ENCODE results near the gene KIF1B.
"Not testable (repeated sequence)": the region's sequence is repeated elsewhere in the genome, so short reads cannot be mapped to it uniquely, and the experiment has no call there.

KIF1B gene

DNA sequence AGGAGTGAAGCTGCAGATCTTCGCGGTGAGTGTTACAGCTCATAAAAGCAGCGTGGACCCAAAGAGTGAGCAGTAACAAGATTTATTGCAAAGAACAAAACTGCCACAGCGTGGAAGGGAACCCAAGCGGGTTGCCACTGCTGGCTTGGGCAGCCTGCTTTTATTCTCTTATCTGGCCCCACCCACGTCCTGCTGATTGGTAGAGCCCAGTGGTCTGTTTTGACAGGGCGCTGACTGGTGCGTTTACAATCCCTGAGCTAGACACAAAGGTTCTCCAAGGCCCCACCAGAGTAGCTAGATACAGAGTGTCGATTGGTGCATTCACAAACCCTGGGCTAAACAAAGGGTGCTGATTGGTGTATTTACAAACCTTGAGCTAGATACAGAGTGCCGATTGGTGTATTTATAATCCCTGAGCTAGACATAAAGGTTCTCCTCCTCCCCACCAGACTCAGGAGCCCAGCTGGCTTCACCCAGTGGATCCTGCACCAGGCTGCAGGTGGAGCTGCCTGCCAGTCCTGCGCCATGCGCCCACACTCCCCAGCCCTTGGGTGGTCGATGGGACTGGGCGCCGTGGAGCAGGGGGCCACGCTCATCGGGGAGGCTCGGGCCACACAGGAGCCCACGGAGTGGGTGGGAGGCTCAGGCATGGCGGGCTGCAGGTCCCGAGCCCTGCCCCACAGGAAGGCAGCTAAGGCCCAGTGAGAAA is 215.6 kb downstream of the KIF1B start:
- not testable (repeated sequence) for H3K4me1 ChIP-seq (ENCODE audit: control insufficient read depth, insufficient read depth, low read length, poor library complexity, severe bottlenecking); H3K27ac ChIP-seq (ENCODE audit: low read depth, low read length, severe bottlenecking); H3K4me3 ChIP-seq (ENCODE audit: extremely low read depth, insufficient read depth, low read length, poor library complexity, severe bottlenecking); H3K9me3 ChIP-seq (ENCODE audit: control insufficient read depth, low read length)
- peaks cover 14% of the 10 kb centered on the region for H3K36me3 ChIP-seq (ENCODE audit: control insufficient read depth, insufficient read depth, low read length)
- 96 to 97% methylated on average over 8 to 14 of the region's 21 CpGs for WGBS, 2 experiments (ENCODE audit: insufficient coverage in 2 of 2)

DNA sequence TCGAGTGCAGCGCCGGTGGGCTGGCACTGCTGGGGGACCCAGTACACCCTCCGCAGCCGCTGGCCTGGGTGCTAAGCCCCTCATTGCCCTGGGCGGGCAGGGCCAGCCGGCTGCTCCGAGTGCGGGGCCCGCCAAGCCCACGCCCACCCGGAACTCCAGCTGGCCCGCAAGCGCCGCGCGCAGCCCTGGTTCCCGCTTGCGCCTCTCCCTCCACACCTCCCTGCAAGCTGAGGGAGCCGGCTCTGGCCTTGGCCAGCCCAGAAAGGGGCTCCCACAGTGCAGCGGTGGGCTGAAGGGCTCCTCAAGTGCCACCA is 216.1 kb downstream of the KIF1B start:
- WGBS, 2 experiments (ENCODE audit: insufficient coverage in 2 of 2): 99% methylated on average over 12 of the region's 21 CpGs; no CpG with 5 or more reads in 1 of the 2 experiments
- H3K9me3 ChIP-seq (ENCODE audit: control insufficient read depth, low read length); H3K4me3 ChIP-seq (ENCODE audit: extremely low read depth, insufficient read depth, low read length, poor library complexity, severe bottlenecking); H3K36me3 ChIP-seq (ENCODE audit: control insufficient read depth, insufficient read depth, low read length); H3K4me1 ChIP-seq (ENCODE audit: control insufficient read depth, insufficient read depth, low read length, poor library complexity, severe bottlenecking); H3K27ac ChIP-seq (ENCODE audit: low read depth, low read length, severe bottlenecking): not testable (repeated sequence)

GRCh38 chr1:10428984-10429383 is 218.6 kb downstream of the KIF1B start:
- 77 to 91% methylated on average over 4 of the region's 5 CpGs for WGBS, 2 experiments (ENCODE audit: insufficient coverage in 2 of 2)
- no peak overlapping the region for H3K4me3 ChIP-seq (ENCODE audit: extremely low read depth, insufficient read depth, low read length, poor library complexity, severe bottlenecking)
- H3K36me3 ChIP-seq (ENCODE audit: control insufficient read depth, insufficient read depth, low read length): peaks cover 2% of the 10 kb centered on the region
- H3K9me3 ChIP-seq (ENCODE audit: control insufficient read depth, low read length): no peaks in the 10 kb centered on the region
- H3K27ac ChIP-seq (ENCODE audit: low read depth, low read length, severe bottlenecking): no peak overlapping the region
- peaks cover 5% of the 10 kb centered on the region for H3K4me1 ChIP-seq (ENCODE audit: control insufficient read depth, insufficient read depth, low read length, poor library complexity, severe bottlenecking)

DNA sequence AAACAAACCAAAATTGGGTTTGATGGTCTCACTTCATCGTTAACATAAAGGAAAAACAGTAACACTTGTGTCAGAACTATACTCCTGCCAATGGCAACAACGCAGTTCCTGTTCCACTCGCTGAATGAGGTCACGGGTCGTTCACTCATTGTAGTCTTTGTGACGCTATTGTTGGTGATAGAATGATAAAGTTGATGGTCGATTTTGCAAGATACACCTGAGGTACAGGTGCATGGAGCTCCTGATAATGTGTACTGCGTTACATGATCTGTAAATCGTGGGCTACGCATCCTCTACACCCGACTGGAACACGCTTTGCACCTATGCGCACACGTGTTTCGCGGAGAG is 219.5 kb downstream of the KIF1B start:
- no peaks in the 10 kb centered on the region for H3K9me3 ChIP-seq (ENCODE audit: control insufficient read depth, low read length)
- H3K4me1 ChIP-seq (ENCODE audit: control insufficient read depth, insufficient read depth, low read length, poor library complexity, severe bottlenecking): peaks cover 5% of the 10 kb centered on the region
- H3K36me3 ChIP-seq (ENCODE audit: control insufficient read depth, insufficient read depth, low read length): no peaks in the 10 kb centered on the region
- H3K27ac ChIP-seq (ENCODE audit: low read depth, low read length, severe bottlenecking): no peak overlapping the region
- H3K4me3 ChIP-seq (ENCODE audit: extremely low read depth, insufficient read depth, low read length, poor library complexity, severe bottlenecking): peak overlapping the region; percentile 63
- WGBS, 2 experiments (ENCODE audit: insufficient coverage in 2 of 2): 49 to 51% methylated on average over 15 of the region's 16 CpGs

- no peaks in the 10 kb centered on the region for H3K36me3 ChIP-seq (ENCODE audit: control insufficient read depth, insufficient read depth, low read length)
- H3K4me1 ChIP-seq (ENCODE audit: control insufficient read depth, insufficient read depth, low read length, poor library complexity, severe bottlenecking): peaks cover 5% of the 10 kb centered on the region
- peak within 1 kb of the TSS; percentile 63 for H3K4me3 ChIP-seq (ENCODE audit: extremely low read depth, insufficient read depth, low read length, poor library complexity, severe bottlenecking)
- WGBS, 2 experiments (ENCODE audit: insufficient coverage in 2 of 2): 1% methylated on average over 71 to 93 of the region's 95 CpGs
- peak within 1 kb of the TSS; percentile 82 for H3K27ac ChIP-seq (ENCODE audit: low read depth, low read length, severe bottlenecking)
- H3K9me3 ChIP-seq (ENCODE audit: control insufficient read depth, low read length): no peaks in the 10 kb centered on the region
Measured at GRCh38 chr1:10430216-10431069, 220.1 kb downstream of the KIF1B start, which contains the start of gene CENPS. TSS of gene CENPS (plus strand) at chr1:10430433. CDS start at chr1:10430518, 85 bp downstream.
